ENCODE data around the gene SPRR1A. TPM values are rescaled to one million over a fixed set of nuclear protein-coding genes. Genes with fewer than 3 reads are reported as not detected.

SPRR1A gene
- total RNA-seq, 4 donors from 2014 or later: not detected

- Histone ChIP-seq H3K4me1 (no peaks in the 10 kb centered on the region), H3K36me3 (no peaks in the 10 kb centered on the region), H3K27ac (replicated peaks in 1 of 4) (no peak overlapping the region), H3K4me3 (no peak overlapping the region), H3K27me3 (no peaks in the 10 kb centered on the region), H3K9me3 (no peaks in the 10 kb centered on the region)
- intact Hi-C loops (cut with DNase I): no loop called here
- no CpG with 5 or more reads among the region's 3 CpGs for WGBS
- DNase-seq (ENCODE audit: extremely low spot score): no peak
- TF ChIP-seq POLR2AphosphoS5 (IDR thresholded peaks at IDR 0.05): no peak
- TF ChIP-seq POLR2A (IDR thresholded peaks at IDR 0.05; ENCODE audit: low read depth): no peak
- TF ChIP-seq CTCF (IDR thresholded peaks at IDR 0.05): no peak
- TF ChIP-seq EP300 (IDR thresholded peaks at IDR 0.05): no peak
These were observed 24.6 kb upstream of the SPRR1A start for GRCh38 chr1:152959273-152959672.

GRCh38 chr1:152959801-152960451, 24.0 kb upstream of the SPRR1A start:
- Histone ChIP-seq H3K36me3 (no peaks in the 10 kb centered on the region), H3K27ac (replicated peaks in 1 of 4) (no peak overlapping the region), H3K4me1 (no peaks in the 10 kb centered on the region), H3K27me3 (no peaks in the 10 kb centered on the region), H3K4me3 (no peak overlapping the region), H3K9me3 (no peaks in the 10 kb centered on the region)
- intact Hi-C loops (cut with DNase I): no loop called here
- WGBS: 88% methylated on average over 10 of the region's 10 CpGs
- no peak for TF ChIP-seq POLR2A (IDR thresholded peaks at IDR 0.05; ENCODE audit: low read depth)
- no peak for TF ChIP-seq CTCF (IDR thresholded peaks at IDR 0.05)
- no peak for TF ChIP-seq EP300 (IDR thresholded peaks at IDR 0.05)
- no peak for TF ChIP-seq POLR2AphosphoS5 (IDR thresholded peaks at IDR 0.05)
- DNase-seq (ENCODE audit: extremely low spot score): no peak

- WGBS: 66% methylated on average over 8 of the region's 10 CpGs
- no peaks in the 10 kb centered on the region for H3K4me1 ChIP-seq
- H3K27ac ChIP-seq (replicated peaks in 1 of 4): no peak overlapping the region
- no peaks in the 10 kb centered on the region for H3K27me3 ChIP-seq
- H3K4me3 ChIP-seq: no peak overlapping the region
- TF ChIP-seq EP300 (IDR thresholded peaks at IDR 0.05) (no peak), POLR2A (IDR thresholded peaks at IDR 0.05; ENCODE audit: low read depth) (no peak), POLR2AphosphoS5 (IDR thresholded peaks at IDR 0.05) (no peak), CTCF (IDR thresholded peaks at IDR 0.05) (no peak)
- DNase-seq (ENCODE audit: extremely low spot score): no peak
- H3K36me3 ChIP-seq: no peaks in the 10 kb centered on the region
- intact Hi-C loops (cut with DNase I): no loop called here
- no peaks in the 10 kb centered on the region for H3K9me3 ChIP-seq
These were observed 23.3 kb upstream of the SPRR1A start for GRCh38 chr1:152960452-152961044.

- Histone ChIP-seq H3K4me3 (no peak overlapping the region), H3K36me3 (no peaks in the 10 kb centered on the region), H3K27me3 (no peaks in the 10 kb centered on the region), H3K27ac (replicated peaks in 1 of 4) (no peak overlapping the region), H3K4me1 (no peaks in the 10 kb centered on the region), H3K9me3 (no peaks in the 10 kb centered on the region)
- WGBS: 73% methylated on average over 7 of the region's 7 CpGs
- intact Hi-C loops (cut with DNase I): no loop called here
- DNase-seq (ENCODE audit: extremely low spot score): no peak
- TF ChIP-seq EP300 (IDR thresholded peaks at IDR 0.05): no peak
- no peak for TF ChIP-seq POLR2AphosphoS5 (IDR thresholded peaks at IDR 0.05)
- TF ChIP-seq POLR2A (IDR thresholded peaks at IDR 0.05; ENCODE audit: low read depth): no peak
- no peak for TF ChIP-seq CTCF (IDR thresholded peaks at IDR 0.05)
These were observed 22.5 kb upstream of the SPRR1A start for GRCh38 chr1:152961226-152961891.

All from esophagus muscularis mucosa (tissue), 4 donors.